ENCODE measurements around the gene RCHY1.
"Not testable (repeated sequence)": the region's sequence is repeated elsewhere in the genome, so short reads cannot be mapped to it uniquely, and the experiment has no call there.

Gene RCHY1

DNA sequence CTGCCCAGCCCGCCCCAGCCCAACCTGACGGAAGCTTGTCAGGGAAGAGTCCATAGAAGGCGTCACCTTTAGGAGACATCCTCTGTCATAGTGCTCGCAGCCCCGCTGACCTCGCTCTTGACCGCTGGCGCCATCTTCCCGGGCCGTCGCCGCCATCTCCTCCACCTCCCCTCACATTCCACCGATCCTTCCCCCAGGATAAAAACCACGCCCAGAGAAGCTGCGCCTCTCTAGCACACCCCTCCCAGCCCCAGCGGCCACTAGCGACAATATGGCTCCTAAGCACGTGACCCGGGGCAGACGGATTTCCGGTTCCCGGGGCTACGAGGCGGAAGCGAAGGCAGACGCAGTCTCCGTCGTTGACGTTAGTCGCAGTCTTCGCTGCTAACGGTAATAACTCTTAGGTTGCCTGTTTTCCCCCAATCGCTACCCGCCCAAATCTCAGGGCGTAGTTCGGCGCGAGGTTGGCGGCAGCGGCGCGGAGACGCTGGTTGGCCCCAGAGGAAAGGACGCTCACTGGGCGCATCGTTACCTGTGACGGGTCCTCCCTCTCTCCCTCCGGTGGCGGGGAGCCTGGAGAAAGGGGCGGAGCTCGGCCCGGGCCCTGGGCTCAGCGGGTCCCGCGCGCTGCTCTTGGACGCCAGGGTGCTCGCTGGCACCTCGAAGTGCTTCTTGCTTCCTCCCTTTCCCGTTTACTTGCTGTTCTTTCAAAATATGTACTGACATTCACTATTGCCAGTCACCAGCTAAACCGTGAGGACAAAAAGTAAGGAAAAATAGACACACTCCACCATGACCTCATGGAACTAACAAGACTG lies at the start of gene RCHY1, which contains the start of gene THAP6:
RCHY1 (minus strand) TSS at position 273 of the 818 bp plus-strand sequence; CDS start at position 156, 117 bp downstream.
THAP6 (plus strand) TSS at position 343 of the 818 bp plus-strand sequence. CDS start 980 bp downstream, outside the sequence.
- DNase-seq: peak; percentile 91 to 94

- no peak for DNase-seq
These were observed 47.6 kb upstream of the RCHY1 start for GRCh38 chr4:75561789-75562188.

DNA sequence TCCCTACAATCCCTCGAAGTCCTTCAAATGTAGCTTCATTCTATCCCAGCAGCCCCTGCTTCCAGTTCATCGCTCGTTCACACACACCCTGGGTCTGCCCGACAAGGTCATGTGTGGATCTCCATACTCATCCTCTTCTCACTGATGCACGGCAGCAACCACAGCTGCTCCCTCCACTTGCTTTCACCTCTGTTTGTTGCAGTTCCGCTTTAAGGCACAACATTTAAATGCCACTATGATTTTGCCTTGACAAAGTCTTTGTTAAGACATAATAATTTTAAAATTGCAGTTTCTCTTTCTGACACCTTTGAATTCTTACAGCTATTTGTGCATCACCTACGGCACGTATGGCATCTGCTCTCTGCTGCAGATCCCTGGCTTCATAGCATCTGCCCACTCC lies 43.5 kb upstream of the RCHY1 start:
- no peak for DNase-seq

DNA sequence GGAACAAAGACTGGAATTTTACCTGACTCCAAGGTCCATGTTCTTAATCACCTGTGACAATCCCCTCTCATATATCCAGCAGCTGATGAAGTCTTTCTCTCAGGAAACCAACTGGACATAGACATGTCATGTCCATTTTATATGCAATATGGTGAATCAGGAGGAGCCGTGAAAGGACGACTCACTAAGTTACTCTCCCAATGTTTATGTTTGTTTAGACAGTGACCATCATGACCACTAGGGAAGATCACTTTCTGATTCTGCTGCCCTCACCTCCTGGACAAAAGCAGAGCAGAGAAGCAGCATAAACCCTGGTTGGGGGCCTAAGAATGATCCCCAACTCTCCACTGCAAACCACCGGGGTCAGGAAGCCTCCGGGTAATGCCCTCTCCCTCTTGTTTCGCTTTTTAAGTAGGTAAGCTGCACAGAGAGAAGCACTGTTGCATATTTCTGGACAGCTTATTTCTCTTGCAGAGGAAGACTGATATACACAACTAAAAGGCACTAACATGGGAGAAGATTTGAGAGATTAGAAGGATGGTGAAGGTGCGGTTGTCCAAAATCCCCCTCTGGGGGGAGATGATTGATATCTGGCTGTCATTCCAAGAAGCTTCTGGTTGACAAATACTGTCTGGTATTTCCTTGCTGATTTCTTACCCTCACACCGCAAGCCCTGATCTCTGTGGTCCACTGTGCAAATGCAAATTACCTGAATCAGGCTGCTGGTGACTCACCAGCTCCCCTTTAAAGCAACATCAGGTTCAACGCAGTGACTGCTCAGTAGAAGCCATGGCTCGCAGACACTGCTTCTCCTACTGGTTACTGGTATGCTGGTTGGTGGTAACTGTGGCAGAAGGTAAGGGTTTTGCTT lies 41.3 kb upstream of the RCHY1 start, which contains the start of gene ODAPH:
ODAPH (plus strand) TSS at position 773 of the 871 bp plus-strand sequence; CDS start at position 790, 17 bp downstream.
- no peak for DNase-seq

GRCh38 chr4:75552452-75552851 lies 38.2 kb upstream of the RCHY1 start:
- no peak for DNase-seq

GRCh38 chr4:75549019-75549418 lies 34.8 kb upstream of the RCHY1 start:
- no peak for DNase-seq

- no peak for DNase-seq
These were observed 33.6 kb upstream of the RCHY1 start for GRCh38 chr4:75547647-75548387.

DNA sequence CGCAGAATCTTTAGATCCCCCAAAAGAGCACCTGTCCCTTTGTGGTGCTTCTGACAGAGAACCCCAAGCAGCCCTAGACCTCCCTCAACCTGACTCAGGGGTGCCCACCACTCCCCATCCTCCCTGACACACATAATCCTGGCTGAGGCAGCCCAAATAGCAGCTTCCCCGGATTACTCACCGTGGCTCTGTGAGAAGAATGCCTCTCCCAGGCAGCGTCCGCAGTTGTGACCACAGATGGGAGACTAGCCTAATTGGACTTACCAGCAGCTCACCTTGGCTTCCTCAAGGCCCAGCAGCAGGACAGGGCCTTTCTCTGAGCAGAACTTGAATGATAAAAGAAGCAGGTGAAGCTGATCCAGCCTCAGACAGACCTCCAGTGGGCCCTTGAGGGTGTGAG lies 31.3 kb upstream of the RCHY1 start:
- DNase-seq: no peak

DNA sequence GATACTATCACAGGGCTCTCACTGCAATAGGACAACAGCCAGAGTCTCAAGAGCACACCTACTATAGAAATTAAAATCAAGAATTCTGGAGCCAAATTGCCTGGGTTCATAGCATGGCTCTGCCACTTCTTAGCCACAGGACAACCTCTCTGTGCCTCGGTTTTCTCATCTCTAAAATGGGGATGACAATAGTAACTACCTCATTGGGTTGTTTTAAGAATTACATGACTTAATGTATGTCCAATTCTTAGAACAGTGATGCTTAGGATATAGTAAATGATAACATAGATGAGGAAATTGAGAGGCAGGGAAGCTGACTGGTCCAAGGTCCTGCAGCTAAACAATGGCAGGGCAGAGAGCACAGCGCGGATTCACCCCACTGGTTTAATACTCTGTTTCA lies 30.7 kb upstream of the RCHY1 start:
- no peak for DNase-seq

DNA sequence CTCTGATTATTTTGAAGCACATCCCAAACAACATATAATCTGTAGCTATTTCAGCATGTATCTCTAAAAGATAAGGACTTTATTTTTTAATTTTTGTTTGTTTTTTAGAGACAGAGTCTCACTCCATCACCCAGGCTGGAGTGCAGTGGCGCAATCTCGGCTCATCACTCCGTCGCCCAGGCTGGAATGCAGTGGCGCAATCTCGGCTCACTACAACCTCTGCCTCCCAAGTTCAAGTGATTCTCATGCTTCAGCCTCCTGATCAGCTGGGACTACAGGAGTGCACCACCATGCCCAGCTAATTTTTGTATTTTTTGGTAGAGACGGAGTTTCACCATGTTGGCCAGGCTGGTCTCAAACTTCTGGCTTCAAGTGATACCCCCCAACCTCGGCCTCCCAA lies 30.0 kb upstream of the RCHY1 start:
- DNase-seq: not testable (repeated sequence)

DNA sequence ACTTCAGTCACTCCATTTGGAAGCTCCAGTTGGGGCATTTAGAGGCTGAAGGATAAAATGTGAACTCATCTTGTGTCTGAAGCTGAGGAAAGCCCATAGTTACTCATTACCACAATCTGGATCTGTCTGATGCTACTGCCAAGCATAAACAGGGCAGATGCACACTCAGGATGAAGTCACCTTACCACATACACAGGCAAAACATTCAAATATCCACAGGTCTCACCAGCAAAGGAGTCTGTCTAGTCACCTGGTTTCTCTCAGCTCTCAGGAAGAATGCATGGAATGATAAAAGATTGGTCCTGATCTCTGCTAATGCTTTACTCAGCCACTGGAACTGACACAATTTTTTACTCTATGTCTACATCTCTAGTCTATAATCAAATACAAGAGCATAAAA lies 28.6 kb upstream of the RCHY1 start:
- no peak for DNase-seq

DNA sequence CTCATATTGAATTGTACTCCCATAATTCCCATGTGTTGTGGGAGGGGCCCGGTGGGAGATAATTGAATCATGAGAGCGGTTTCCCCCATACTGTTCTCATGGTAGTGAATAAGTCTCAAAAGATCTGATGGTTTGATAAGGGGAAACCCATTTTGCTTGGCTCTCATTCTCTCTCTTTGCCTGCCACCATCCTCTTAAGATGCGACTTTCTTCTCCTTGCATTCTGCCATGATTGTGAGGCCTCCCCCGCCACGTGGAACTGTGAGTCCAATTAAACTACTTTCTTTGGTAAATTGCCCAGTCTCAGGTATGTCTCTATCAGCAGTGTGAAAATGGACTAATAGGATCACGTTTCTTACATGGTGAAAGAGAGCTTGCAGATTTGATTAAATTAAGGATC lies 23.1 kb upstream of the RCHY1 start:
- not testable (repeated sequence) for DNase-seq

GRCh38 chr4:75533926-75534325 lies 19.7 kb upstream of the RCHY1 start:
- DNase-seq: not testable (repeated sequence)

DNA sequence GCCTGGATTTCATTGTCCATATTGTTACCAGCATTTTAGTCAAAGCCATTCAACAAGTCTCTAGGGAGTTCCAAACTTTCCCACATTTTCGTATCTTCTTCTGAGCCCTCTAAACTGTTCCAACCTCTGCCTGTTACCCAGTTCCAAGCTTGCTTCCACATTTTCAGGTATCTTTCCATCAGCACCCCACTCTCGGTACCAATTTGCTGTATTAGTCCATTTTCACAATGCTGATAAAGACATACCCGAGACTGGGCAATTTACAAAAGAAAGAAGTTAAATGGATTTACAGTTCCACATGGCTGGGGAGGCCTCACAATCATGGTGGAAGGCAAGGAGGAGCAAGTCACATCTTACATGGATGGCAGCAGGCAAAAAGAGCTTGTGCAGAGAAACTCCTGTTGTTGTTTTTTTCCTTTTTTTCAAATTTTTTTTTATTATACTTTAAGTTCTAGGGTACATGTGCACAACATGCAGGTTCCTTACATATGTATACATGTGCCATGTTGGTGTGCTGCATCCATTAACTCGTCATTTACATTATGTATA lies 19.2 kb upstream of the RCHY1 start:
- not testable (repeated sequence) for DNase-seq

- not testable (repeated sequence) for DNase-seq
These were observed 17.4 kb upstream of the RCHY1 start for GRCh38 chr4:75531536-75532143.

- DNase-seq: no peak
These were observed 16.5 kb upstream of the RCHY1 start for GRCh38 chr4:75530556-75531322.

DNA sequence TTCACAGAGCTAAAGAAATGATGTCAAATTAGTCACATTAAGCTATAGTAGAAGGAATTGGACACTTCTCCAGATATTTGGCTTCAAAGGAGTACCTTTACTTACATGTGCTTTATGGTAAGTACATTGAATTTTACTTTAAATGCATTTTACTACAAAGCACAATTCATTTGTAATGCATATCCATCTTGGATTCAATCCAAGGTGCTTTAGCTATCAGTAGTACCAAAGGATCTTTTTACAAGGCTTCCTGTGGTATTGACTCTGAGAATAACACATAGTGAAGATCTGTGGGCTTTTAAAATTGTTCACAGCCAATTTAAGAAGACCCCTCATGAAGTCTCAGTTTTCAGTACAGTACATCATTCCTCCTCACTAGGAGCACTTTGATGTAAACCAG lies 13.3 kb upstream of the RCHY1 start:
- no peak for DNase-seq

- DNase-seq: no peak
These were observed 11.7 kb upstream of the RCHY1 start for GRCh38 chr4:75525910-75526309.

DNA sequence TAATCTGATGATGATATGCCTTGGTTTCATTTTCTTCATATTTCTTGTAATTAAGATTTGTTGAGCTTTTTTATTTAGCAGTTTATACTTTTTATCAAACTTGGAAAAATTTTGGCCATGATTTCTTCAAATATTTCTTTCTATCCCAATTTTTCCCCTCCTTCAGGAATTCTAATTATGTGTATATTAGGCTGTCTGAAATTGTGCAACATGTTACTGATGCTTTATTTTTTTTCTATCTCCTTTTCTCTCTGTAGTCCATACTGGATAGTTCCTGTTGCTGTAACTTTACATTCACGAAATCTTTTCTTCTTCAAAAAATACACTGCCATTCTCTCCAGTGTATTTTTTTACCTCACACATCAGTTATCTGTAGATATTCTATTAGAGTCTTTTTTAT lies 10.9 kb upstream of the RCHY1 start:
- DNase-seq: no peak

DNA sequence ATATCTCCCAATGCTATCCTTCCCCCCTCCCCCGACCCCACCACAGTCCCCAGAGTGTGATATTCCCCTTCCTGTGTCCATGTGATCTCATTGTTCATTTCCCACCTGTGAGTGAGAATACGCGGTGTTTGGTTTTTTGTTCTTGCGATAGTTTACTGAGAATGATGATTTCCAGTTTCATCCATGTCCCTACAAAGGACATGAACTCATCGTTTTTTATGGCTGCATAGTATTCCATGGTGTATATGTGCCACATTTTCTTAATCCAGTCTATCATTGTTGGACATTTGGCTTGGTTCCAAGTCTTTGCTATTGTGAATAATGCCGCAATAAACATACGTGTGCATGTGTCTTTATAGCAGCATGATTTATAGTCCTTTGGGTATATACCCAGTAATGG lies 5.2 kb upstream of the RCHY1 start:
- not testable (repeated sequence) for DNase-seq

GRCh38 chr4:75516144-75516543 lies 1.9 kb upstream of the RCHY1 start:
- no peak for DNase-seq

All from NCI-H1930 (cell line).